ENCODE data around the gene ZNF784.

- TF ChIP-seq GATA2 (IDR thresholded peaks at IDR 0.05; ENCODE audit: low read depth, low read length) (no peak), GATA3 (IDR thresholded peaks at IDR 0.05; ENCODE audit: low read depth, low read length) (no peak)
These were observed 31.3 kb upstream of the ZNF784 start for GRCh38 chr19:55655648-55656040.

Data from SH-SY5Y (cell line).